Ramos (cell line): Measurements from ENCODE around the gene ZC3H12D.
"Not testable (repeated sequence)": the region's sequence is repeated elsewhere in the genome, so short reads cannot be mapped to it uniquely, and the experiment has no call there.

Source experiments
- in situ Hi-C: fragments of 300-500 bp; cut with MboI; formaldehyde crosslinking; loops from one replicate; pipeline ENCODE4 v1.14.3; 2022; ENCODE audit warnings: low sequenced_read_pairs; ENCODE audit not compliant: unreplicated experiment

The ZC3H12D gene

DNA sequence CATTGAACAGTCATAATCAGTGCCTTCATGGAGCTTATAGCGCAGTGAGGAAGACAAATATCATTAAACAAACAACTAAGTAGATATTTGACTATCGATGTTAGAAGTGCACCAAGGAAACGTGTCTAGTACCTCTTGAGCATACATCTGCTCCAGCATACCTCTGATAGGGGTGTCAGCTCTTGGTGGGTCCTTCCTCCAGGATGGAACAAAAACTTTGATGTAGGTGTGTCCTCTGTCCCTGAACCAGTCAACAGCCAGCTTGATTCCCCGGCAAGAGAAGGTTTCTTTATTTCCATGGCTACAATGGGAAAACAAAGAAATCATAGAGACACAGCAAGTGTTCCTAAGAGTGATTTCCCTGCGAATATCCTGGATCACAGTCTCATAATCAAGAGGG lies 23.1 kb downstream of the ZC3H12D start:
- in situ Hi-C loops, result no loop called here

DNA sequence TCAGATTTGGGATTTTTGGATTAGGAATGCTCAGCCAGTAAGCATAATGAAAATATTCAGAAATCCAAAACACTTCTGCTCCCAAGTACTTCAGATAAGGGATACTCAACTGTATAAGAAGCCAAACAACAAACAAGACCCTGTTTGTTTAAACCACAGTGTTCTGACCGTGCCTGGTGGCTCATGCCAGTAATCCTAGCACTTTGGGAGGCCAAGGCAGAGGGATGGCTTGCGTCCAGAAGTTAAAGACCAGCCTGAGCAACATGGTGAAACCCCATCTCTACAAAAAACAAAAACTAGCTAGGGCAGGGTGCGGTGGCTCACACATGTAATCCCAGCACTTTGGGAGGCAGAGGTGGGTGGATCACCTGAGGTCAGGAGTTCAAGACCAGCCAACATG lies 24.6 kb downstream of the ZC3H12D start:
- in situ Hi-C loops, result not testable (repeated sequence)

DNA sequence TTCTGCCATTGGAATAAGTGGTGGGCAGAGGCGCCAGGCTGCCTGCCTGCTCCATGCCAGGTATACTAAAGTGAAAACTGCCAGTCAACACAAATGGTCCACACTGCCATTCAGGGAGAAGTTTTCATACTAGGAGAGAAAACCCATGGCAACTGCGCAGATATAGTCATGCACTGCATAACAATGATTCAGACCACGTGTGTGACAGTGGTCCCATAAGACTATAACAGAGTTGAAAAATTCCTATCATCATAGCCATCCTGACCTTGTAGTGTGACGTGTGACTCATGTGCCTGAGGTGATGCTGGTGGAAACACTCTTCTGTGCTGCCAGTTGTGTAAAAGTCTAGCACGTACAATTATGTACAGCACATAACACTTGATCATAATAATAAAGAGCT lies 25.1 kb downstream of the ZC3H12D start:
- in situ Hi-C loops, result no loop called here

DNA sequence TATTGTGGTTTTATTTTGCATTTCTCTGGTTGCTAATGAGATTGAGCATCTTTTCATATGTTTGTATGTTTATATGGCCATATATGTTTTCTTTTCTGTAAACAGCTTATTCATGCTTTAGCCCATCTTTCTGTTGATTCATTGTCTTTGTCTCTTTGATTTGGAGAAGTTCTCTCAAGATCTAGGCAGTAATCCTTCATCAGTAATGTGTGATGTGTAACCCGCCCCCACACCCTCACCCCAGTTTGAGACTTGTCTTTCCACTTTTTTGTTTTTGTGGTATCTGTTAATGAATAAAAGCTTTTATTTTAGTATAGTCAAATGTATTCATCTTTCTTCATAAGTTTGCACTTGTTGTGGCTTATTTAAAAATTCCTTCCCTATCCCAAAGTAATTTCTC lies 26.0 kb downstream of the ZC3H12D start:
- in situ Hi-C loops, result no loop called here

DNA sequence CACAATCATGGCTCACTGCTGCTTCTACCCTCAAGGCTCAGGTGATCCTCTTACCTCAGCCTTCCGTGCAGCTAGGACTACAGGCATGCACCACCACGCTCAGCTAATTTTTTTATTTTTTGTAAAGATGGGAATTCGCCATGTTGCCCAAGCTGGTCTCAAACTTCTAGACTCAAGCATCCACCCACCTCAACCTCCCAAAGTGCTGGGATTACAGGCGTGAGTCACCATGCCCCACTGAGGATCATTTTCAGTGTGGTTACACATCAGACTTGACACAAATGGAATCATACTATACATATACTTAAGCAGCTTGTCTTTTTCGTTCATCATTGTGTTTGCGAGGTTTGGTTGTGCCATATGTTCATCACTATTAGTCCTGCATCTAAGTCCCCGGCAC lies 26.6 kb downstream of the ZC3H12D start:
- in situ Hi-C loops, result no loop called here

DNA sequence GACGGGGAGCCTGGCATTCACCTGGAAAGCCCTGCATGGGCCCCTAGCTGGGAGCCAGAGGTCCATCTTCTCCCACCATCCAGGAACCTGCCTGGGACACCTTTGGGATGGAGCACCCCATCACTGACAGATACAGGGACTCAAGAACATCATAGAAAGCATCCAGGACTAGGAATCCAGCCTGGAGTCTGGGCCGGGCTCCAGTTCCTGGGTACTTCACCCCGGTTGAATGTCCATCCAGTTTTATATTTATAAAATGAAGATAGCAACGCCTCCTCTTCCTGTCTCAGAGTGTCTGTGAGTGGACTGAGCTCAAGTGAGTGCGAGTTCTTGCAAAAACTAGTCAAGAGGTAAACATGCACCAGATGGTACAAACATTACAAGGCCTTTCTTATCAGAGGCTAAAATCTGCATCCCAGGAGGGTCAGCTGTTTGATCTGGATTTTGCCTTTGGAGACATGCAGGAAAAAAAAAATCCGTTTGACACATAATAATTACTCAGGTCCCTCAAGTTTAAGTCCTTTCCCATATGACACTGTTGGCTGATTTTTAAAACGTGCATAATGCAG lies 27.4 kb downstream of the ZC3H12D start:
- in situ Hi-C loops, result no loop called here

DNA sequence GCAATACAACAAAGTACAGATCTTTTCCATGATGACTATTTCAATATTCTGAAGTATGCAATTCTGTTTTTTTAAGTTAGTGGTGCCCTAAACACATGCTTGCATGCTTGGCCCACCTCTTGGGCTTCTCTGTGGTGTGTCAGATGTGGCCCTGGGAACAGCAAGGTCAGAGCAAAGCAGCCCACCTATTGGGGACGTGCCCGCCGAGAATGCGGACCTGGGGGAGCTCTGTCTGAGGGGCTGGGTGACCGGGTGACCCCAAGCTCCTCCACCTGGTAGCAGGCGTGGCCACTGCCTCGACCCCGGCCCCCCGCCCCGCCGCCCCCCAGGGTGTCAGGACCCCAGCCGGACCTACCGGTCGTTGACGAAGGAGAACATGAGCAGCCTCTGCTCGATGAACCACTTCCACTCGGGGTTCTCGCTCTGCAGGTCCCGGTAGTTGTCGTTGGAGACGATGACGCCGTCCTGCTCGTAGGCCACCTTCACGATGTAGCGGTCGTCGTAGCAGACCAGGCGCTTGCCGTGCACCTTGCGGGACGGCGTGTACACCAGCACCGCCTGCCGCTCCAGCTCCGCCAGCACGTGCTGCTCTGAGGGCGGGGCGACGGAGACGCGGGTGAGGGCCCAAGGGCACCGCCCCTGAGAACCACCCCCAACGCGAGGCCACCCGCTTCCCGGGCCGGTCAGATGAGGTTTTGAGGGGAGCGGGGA lies 28.3 kb downstream of the ZC3H12D start:
- in situ Hi-C loops, result no loop called here

DNA sequence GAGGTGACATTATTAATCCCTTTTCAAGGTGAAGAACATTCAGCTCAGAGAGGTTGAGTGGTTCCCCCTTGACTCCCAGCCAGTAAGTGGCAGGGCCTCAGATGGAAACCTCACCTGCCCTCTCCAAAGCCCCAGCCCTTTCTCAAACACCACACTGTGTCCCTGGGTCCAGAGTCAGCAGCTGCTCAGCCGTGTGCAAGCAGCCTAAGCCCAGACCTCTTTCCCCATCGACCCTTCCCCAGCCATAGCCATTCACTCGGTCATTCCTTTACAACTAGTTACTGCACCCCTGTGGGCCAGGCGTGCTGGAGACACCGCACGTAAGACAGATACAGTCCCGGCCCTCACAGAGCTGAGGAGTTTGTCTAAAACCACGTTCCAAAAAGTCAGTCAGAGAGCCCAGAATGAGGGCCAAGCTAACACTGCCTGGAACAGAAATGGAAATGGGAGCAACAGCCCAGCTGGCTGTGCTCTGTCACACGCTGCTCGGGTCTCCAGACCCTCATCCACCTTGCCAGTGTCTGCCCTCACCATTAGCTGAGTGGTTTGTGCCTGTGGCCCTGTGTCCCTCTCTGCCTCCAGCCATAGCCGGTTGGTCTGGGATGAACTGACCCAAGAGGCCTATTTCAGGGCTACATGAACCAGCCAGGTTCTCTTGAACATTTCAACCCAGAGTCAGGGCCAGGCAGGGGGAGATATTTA lies 29.6 kb downstream of the ZC3H12D start:
- in situ Hi-C loops, result no loop called here

DNA sequence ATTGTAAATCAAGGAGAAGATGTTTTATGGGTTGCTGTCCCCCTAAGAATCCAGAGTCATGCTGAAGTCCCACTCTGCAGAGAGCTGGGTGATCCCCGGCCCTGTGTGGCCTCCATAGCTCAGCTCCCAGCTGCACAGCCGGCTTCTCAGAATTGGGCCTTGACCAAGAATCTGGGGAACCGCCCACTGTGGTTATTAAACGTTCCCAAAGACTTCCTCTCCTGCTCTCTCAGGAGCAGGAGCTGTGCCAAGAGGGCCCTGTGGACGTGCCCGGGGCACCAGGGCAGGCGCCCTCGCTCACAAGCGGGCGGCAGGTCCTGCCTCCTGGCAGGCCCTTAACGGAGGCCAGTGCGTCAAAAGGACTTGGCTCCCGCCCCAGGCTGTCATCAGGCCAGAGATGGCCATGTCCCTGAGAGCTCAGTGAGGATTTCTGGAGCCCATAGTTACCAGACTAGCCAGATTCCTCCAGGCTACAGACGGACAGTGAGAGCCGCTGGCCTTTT lies 30.4 kb downstream of the ZC3H12D start:
- in situ Hi-C loops, result no loop called here

DNA sequence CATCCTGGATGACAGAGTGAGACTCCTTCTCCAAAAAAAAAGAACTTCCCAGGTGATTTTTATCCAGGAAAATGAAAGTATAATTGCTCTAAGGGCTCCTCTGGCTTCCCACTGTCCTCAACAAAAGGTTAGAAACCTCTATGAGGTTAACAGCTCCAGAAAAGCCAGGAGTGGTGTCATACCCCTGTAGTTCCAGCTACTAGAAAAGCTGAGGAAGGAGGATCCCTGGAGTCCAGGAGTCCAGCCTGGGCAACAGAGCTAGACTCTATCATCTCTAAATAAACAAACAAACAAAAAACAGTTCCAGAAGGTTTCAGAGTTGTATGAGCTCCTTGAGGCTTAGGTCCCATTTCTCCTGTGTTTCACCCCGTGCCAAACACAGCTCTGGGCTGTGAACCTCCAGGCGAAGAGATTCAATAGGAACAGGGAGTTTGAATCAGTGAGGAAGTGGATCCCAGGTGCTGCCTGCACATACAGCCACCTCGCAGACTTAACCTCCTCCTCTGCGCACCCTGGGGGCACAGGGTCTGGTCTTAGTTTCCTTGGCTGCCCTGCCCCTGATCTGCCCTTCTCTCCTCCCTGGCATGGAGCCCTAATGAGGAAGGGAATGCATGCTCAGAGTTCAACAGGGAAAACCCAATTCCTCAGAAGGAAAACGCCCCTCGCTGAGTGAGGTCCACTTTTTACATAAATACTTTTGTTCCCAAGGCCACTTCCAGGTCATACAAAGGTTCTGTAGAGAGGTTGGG lies 31.0 kb downstream of the ZC3H12D start:
- in situ Hi-C loops, result no loop called here

DNA sequence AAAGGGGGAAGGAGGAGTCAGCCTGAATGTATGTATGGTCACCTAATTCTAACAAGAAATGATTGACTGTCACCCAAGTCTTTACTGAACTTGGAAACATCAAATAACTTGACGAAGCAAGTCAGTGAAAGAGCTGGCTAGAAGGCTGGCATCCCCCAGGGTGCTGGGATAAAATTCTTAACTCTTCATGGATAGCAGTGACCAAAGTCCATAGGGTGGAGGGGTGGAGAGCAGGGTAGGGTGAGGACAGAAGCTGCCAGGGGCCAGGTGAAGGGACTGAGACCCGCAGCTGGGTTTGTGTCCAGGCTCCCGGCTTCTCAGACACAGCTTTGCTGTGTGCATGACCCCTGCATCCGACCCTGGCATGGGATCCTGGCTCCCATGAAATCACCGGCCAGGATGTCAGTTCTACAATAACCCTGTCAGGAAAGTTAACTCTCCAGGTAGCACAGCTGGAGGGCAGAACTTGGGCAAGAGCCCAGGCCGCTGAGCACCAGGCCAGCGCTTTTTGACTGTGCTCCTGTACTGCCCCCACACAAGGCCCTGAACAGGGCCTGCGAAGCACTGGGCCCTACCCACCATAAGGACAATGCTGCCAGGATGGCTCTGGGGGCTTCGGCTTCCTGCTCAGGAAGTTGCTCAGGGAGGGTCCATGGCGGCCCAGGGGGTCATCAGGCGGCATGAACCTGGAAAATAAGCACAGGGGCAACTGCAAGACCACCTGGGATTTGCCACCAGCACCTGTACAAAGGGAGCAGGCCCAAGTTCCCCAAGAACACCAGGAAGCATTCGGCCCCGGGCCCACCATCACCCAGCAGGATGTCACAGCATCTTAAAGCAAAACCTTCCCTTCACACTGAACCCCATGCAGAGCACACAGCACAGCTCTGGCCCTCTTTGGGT lies 32.5 kb downstream of the ZC3H12D start:
- in situ Hi-C loops, result no loop called here

DNA sequence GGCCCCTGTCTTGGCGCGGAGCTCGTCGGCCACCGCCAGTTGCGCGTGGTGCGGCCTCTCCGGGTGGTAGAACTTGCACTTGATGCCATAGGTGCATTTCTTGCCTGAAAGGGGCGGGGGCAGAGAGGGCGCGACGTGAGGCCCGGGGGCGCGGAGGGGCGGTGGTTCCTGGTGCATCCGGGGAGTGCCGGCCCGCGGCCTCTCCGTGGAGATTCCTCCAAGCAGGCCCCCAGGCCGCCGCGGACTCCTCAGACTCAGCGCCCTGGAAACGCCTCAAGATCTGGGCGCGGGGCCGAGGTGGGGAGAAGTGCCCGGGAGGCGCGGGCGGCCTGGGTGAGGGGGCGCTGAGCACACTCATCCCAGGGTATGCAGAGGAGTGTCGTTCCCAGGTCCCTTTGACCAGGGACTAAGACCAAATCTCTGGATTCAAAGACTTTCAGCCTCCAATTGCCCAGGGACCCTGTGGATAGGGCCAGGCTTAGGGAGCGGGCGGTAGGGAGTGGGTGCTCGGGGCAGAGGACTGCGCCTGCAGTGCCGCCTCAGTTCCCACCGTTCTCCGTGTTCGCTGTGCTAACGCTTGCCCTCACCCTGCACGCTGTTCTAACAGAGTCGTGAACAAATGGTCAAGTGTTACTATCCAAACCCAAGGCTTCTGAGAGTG lies 33.3 kb downstream of the ZC3H12D start:
- in situ Hi-C loops, result no loop called here

DNA sequence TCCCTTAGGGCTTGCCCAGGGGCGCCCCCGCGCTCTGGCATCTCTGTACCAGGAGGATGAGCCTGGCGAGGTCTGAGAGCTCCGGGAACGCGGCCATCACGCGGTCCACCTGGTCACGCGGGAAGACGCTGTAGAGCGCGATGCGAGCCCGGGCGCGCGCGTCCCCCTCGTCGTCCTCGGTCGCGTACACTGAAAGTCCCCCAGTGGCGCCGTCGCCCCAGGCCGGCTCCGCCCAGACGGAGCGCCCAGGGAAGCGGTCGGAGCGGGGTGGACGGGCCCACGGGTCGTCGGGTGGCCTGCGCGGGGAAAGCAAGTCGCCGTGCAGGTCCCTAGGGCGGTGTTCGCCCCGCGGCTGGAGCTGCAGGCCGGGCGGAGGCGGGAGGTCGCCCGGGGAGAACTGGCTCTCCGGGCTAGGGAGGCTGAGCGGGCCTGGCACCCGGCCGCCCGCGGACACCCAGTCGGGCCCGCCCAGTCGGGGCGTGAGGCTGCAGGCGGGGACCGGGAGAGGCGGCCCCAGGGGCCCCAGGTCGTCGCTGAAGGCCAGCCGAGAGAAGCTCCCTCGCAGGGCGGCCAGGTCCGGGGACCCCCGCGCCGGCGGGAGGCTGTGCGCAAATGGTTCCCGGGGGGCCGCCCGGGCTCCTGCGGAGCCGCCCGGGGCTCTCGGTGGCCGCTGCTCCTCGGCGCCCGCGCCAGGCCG lies 34.0 kb downstream of the ZC3H12D start:
- in situ Hi-C loops, result no loop called here

DNA sequence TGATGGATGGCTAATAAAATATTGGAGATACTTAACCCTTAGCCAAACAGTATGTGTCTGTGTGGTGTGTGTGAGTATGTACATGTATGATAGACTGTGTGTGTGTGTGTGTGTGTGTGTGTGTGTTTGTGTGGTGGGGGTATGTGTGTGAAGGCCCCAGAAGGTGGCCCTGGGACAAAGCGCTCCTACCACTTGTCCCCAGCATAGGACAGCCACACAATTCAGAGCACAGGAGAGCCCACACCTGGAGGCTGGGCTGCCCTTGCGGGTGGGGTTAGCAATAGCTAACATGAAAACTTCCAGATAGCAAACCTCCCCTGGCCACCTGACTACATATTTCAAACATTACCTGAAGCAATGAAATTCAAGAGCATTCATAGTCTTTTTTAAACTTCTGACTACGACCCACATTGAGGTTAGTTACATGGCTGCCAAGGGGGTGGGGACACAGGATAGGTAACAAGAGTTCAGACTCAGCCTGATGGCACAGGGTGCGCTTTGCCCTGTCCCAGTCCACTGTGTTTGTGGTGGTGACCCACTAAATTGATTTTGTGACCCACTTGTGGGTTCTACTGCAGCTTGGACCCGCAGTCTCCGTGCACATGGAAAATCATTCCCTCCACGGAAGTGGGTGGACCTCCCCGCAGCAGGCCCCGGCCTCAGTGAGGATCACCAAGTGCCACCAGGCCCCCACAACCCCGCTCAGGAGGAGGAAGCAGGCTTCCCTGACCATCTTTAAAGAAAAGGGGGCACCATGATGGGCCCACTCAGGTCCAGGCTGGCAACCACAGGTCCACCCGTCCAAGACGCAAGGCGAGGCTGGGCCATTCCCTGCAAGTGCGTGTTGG lies 34.8 kb downstream of the ZC3H12D start:
- in situ Hi-C loops, result loop anchor here (25.0 kb wide), 1 partner anchor 888 kb away; no protein-coding TSS in a partner anchor

DNA sequence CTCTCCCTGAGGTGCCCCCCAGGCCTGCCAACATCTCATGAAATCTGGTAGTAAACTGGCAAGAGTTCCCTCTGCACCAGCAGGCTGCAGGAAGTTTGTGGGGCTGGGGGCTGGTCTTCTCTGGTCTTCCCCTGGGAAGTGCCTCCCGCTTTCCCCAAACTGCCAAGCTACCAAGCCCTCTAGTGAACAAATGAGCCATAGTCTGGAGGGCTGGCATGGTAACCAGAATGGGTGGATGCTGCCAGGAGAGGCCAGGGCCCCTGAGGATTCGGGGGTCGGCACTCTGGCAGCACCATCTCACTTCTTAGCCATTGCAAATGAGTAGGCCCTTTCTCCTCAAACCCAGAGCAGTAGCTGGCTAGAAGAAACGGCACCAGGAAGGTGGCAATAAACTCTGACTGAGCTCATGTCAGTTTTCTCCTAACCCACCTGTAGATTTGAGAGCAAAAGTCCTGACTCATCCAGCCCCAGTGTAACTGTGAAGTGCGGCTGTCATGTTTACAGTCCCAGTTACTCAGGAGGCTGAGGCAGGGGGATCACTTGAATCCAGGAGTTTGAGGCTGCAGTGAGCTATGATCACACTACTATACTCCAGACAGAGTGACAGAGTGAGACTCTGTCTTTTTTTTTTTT lies 35.9 kb downstream of the ZC3H12D start:
- in situ Hi-C loops, result loop anchor here (25.0 kb wide), 1 partner anchor 887 kb away; no protein-coding TSS in a partner anchor

DNA sequence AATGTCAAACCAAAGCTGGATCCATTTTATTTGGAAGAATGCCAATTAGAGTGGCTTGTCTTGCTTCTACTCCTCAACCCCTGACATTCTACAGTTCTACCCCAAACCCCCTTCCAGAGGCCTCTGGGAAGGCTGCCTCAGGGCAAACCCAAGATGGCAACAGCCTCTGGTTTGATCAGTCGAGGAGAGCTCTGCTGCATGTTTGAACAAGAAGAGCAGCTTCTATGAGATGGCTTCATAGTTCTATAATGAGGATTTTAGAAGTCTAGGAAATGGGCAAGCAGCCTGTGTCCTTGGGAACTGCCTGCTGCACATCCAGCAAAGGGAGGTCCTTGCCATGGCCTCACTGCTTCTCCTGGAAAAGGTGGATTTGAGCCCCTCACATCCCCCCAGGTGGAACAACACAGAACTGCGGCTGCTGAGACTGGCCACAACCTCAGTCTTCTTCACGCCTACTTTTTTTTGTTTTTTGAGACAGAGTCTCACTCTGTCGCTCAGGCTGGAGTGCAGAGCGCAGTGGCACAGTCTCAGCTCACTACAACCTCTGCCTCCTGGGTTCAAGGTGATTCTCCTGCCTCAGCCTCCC lies 37.9 kb downstream of the ZC3H12D start:
- in situ Hi-C loops, result loop anchor here (25.0 kb wide), 1 partner anchor 885 kb away; no protein-coding TSS in a partner anchor

DNA sequence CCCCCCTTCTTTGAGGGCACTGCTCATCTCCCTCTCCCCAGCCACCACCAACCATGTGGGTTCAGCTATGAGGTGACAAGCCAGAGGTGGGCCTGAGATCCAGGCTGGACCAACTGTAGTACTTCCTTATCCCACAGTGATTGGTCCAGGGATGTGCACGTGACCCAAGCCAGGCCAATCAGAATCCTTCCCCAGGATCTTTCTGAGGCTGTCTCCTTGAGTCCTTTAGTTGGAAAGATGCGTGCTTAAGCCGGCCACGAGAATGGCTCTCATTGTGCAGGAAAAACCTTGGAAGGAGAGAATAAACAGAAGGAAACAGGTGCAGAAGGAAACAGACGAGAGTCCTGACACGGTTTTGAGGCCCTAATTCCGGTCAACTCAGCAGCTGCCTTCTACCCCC lies 39.2 kb downstream of the ZC3H12D start:
- in situ Hi-C loops, result loop anchor here (25.0 kb wide), 1 partner anchor 883 kb away; no protein-coding TSS in a partner anchor
